NCI-H1105 (cell line): ENCODE measurements around the gene BLOC1S5.
"Not testable (repeated sequence)": the region's sequence is repeated elsewhere in the genome, so short reads cannot be mapped to it uniquely, and the experiment has no call there.

Source experiments
- DNase-seq: peaks from one replicate; lab custom pipeline; 2025; lab: John Stamatoyannopoulos, UW

BLOC1S5 gene

DNA sequence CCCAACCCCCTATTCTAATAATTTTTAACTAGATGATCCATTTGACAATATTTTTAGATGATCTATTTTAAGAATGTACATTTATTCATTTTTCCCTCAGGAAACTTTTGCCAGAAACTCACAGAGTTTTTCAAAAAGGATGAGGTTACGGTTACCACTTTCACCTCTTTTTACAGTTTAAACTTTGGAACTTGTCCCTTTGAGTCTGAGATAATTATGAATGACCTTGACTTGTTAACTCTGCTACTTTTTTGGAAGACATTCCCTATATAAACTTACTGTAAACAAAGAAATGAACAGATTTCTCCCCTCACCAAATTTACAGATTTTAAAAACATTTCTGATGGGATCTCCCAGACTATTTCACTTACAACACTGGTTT, 18.4 kb upstream of the BLOC1S5 start:
- no peak for DNase-seq

- no peak for DNase-seq
These were observed 16.4 kb upstream of the BLOC1S5 start for GRCh38 chr6:8080362-8081151.

- DNase-seq: no peak
These were observed 14.9 kb upstream of the BLOC1S5 start for GRCh38 chr6:8079126-8079525.

DNA sequence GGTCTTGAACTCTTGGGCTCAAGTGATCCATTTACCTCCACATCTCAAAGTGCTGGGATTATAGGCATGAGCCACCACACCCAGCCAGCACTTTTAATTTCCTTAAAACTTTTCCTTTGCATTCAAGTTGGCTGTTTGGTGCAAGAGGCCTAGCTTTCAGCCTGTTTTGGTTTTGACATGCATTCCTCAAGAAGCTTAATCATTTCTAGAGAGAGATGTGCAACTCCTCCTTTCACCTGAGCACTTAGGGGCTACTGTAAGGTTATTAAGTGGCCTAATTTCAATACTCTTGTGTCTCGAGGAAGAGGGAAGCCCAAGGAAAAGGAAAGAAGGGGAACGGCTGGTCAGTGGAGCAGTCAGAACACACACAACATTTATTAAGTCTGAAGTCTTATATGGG, 13.8 kb upstream of the BLOC1S5 start:
- DNase-seq: no peak

- no peak for DNase-seq
These were observed 11.5 kb upstream of the BLOC1S5 start for GRCh38 chr6:8075704-8076103.

DNA sequence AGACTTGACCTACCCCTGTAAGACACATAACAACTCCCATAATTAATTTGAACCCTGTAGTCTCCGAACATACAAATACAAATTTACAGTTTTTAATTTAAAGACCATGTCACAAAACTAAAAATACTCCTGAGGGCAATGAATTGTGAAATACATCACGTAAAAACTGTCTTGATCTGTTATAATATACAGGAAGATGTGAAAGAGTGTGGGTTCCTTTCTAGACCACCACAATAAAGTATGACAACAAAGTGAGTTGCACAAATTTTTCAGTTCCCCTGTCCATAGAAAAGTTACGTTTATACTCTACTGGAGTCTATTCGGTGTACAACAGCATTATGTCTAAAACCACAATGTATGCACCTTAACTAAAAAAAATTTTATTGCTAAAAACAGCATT, 11.0 kb upstream of the BLOC1S5 start:
- DNase-seq: no peak

DNA sequence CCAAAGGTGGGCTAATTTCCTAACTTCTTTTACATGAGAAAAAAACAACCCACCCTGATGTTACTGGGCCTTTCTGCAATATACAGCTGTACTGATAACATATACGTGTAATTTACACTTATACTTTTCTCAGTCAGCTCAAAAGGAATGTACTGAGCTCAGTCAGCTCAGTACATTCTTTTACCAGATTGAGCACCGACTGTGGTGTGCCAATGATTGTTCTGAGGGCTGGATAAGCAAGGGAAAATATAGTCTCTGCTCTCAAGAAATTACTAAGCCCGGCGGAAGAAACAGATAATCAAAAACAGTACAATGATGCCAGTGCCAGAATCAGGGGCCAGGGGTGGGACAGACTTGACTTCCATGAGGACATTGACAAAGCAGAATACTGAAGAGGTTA, 10.0 kb upstream of the BLOC1S5 start:
- DNase-seq: no peak

DNA sequence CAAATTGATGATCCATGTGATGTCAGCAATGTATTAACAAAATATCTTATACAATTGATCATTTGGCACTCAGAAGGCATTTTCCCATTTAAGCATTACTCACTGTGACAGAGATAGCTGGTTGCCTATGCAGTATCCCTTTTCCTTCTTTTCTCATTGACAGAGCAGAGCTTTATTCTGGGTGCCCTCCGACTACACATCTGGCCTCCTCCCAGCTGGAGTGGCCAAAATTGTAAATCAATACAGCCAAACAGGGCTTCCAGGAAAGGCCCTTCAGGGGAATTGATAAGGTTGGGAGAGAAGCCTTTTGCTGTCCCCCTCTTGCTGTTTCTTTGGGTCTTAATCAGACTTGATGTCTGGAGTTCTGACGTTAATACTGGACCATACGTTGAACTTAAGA, 9.6 kb upstream of the BLOC1S5 start:
- no peak for DNase-seq

DNA sequence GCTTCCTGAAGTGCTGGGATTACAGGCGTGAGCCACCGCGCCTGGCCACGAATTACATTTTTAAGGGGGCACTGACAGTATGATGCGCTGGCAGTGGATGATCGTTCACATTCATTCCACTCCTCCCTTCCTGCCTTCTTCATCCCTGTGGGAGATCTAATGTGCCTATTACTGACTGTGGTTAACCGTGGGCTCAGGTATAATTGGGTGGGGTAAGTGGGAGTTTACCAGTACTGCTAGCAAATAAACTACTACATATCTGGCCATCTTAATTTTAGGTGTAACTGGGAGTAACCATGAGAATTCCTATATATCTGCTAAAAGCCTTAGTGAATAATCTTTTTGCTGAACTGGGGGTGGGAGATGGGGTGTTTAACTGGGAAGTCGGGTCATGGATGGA, 6.5 kb upstream of the BLOC1S5 start:
- no peak for DNase-seq

DNA sequence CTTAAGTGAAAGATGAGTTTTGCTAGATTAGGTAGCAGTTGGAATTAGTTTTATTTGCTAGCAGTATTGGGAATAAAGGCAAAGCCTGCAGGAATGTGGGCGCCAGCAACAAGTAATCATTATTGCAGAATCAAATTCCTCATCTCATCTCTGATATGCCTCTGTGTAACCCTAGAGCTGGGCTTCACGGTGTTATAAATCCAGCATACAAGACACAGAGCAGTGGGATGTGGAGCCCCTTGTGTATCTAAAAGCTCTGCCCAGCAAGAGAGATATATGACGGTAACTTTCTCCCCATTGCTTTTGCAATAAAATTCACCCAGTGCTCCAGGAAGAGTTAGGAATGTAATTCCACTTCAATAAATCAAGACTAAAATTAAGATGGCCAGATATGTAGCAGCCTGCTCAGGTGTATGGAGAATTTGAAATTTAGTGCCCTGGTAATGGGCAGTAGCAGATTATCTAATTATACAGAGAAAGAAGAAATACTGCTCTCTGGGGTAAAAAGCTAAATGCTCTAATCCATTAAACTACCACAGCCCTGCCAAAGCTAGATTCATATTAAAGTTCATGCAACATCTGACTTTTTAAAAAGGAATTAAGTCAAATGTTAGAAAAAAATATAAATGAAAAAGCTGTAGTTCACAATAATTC, 5.6 kb upstream of the BLOC1S5 start:
- DNase-seq: no peak

- no peak for DNase-seq
These were observed 5.0 kb upstream of the BLOC1S5 start for GRCh38 chr6:8069151-8069550.

GRCh38 chr6:8066108-8066507, 1.9 kb upstream of the BLOC1S5 start:
- no peak for DNase-seq

GRCh38 chr6:8065519-8065911, 1.3 kb upstream of the BLOC1S5 start:
- no peak for DNase-seq

GRCh38 chr6:8064638-8065518, 689 bp upstream of the BLOC1S5 start:
- no peak for DNase-seq

DNA sequence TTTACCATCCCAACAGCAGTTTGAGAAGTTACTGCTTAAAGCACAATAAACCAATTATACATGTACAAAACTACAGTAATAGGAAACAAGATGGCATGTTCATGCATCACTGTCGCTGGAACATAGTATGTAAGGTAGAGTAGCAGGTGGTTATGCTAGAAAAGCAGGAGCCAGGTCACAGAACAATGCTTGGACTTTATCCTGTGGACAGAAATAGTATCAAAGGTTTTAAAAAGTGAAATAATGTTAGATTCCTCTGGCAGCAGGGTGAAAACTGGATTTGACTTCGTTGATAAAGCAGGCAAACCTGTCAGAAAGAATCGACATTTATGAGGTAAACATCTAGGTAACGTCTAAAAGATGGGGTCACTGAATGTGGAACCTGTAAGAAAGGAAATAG, 2.5 kb downstream of the BLOC1S5 start:
- DNase-seq: no peak

DNA sequence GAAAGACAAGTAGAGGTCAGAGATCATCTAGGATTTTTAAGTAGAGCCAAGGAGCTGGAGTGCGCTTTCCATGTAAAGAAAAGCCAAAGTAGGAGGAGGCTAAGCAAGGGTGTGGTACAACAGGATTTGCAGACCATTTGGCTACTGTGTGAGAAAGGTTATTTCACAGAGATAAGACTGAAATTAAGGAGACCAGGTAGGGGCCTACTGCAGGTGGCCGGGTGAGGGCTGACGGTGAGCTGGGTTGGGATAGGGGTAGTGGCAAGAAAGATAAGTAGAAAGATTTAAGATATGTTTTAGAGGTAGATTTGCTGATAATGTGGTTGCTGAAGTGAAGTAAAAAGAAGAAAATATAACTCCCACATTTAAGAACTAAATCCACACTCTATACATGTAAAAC, 3.8 kb downstream of the BLOC1S5 start:
- no peak for DNase-seq

GRCh38 chr6:8059129-8059528, 5.1 kb downstream of the BLOC1S5 start:
- DNase-seq: no peak

- DNase-seq: no peak
These were observed 6.4 kb downstream of the BLOC1S5 start for GRCh38 chr6:8057793-8058192.

- DNase-seq: no peak
These were observed 6.9 kb downstream of the BLOC1S5 start for GRCh38 chr6:8057263-8057662.

- DNase-seq: no peak
These were observed 9.9 kb downstream of the BLOC1S5 start for GRCh38 chr6:8054276-8054675.

- DNase-seq: no peak
These were observed 16.5 kb downstream of the BLOC1S5 start for GRCh38 chr6:8047541-8048292.

- DNase-seq: not testable (repeated sequence)
These were observed 18.4 kb downstream of the BLOC1S5 start for GRCh38 chr6:8045769-8046168.
